Kidney tubule cell (primary cell): ENCODE data around the gene DHRS3.
A peak's percentile ranks its signal among the peaks of the same experiment; 100 is the strongest.
"Not testable (repeated sequence)": the region's sequence is repeated elsewhere in the genome, so short reads cannot be mapped to it uniquely, and the experiment has no call there.

Experiments used
- DNase-seq: peaks from one replicate; pipeline ENCODE4 v3.0.0-alpha.2; 2018; ENCODE audit warnings: low spot score

The DHRS3 gene

GRCh38 chr1:12573015-12573825 is 44.8 kb downstream of the DHRS3 start:
- no peak for DNase-seq

GRCh38 chr1:12572522-12572921 is 45.5 kb downstream of the DHRS3 start:
- peak; percentile 20 for DNase-seq

- DNase-seq: no peak
These were observed 47.7 kb downstream of the DHRS3 start for GRCh38 chr1:12570291-12570690.

DNA sequence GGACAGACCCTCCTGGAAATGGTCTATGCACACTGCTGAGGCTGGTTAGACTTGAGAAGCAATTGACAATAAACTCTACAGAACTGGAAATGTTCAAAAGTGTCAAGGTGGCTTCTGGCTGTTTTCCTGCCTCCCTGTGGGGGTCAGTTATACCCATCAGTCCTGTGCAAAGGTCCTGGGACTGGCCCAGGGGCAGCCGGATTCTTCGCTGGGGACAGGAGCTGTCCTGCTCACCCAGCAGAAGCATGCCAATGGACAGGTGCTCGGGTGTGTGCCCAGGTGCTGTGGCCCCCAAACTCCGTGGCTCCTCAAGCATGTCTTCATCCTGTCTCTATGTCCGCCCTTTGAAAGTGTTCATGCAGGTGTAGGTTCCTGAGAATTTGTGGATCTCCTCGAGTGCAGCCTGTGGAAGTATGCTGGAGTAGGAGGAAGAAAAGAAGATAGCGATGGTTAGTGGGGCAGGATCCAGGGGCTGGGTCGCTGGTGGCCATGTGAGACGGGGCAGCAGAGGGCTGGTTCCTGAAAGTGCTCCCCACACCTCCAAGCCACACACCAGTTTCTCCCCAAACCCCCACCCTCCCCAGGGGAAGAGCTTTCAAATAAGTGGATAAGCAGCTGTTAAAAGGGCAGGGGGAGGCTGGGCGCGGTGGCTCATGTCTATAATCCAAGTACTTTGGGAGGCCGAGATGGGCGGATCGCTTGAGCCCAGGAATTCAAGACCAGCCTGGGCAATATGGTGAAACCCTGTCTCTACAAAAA is 49.8 kb downstream of the DHRS3 start:
- no peak for DNase-seq

- DNase-seq: no peak
These were observed 50.7 kb downstream of the DHRS3 start for GRCh38 chr1:12567288-12567819.

GRCh38 chr1:12566484-12567287 is 51.3 kb downstream of the DHRS3 start:
- DNase-seq: no peak

DNA sequence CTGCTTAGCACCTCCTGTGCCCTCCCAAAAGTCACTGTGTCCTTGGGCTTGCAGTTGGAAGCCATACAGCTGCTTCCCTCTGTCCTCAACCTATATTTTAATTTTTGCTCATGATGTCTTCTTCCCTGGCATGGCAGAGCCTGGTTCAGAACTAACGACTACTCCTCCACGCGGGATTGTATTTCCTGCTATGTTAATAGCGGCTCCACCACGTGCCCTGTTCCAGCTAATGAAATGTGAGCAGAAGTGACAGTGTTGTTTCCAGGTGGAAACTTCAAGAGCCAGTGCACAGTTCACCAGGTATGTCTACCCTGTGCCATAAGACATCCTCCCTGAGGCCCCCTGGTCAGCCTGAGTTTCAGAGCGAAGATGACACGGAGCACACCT is 52.1 kb downstream of the DHRS3 start:
- DNase-seq: no peak

DNA sequence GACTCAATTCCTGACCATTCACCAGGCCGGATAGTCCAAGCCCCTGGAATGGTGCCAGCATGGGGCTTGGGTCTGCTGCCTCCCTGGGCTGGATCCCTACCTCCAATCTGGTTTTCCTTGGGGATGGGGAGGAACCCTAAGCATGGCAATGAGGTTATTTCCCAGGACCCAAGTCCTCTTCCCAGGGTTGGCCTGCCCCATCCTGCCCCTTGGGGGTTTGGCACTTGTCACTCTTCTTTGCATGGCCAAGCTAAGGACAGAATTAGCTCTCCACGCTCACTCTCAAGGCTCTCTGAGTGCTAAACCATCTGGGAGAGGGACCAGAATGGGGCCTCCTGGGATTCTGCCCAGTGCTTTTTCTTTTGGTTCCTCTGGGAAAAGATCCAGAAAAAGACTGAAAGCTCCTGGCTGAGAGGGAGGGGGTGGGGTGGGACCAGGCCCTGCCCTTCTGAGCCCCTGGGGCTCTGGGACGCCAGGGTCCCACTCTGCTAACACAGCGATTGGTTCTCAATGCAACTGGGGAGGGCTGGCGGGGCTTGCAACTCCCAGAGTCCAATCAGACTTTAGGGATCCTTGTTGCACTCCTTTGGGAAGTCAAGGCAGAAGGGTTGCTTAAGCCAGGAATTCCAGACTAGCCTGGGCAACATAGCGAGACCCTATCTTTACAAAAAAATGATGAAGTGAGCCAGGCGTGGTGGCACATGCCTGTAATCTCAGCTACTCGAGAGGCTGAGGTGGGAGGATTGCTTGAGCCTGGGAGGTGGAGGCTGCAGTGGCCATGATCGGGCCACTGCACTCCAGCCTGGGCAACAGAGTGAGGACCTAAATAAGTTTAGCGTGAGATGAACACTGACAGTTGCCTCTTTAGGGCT is 52.7 kb downstream of the DHRS3 start:
- no peak for DNase-seq

DNA sequence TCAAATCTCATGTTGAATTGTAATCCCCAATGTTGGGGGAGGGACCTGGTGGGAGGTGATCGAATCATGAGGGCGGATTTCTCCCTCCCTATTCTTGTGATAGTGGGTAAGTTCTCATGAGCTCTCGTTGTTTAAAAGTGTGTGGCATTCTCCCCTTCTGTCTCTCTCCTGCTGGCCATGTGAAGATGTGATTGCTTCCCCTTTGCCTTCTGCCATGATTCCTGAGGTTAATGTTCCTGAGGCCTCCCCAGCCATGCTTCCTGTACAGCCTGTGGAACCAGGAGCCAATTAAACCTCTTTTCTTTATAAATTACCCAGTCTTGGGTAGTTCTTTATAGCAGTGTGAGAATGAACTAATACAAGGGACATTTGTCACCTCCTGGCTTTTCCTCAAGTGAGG is 53.8 kb downstream of the DHRS3 start:
- not testable (repeated sequence) for DNase-seq

- DNase-seq: no peak
These were observed 54.9 kb downstream of the DHRS3 start for GRCh38 chr1:12562955-12563576.

DNA sequence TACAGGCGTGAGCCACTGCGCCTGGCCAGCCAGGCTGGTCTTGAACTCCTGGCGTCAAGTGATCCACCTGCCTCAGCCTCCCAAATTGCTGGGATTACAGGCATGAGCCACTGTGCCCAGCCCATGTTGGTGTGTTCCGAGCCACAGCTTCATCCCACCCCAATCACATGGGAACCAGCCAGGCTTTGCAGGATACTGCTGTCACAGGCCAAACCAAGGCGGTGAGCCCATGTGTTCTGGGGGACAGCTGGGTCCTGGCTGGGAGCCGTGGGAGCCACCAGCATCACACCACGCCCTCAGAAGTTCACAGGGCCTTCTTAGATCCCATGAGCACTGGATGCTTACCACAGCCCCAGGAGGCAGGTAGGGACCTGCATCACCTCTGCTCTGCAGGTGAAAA is 56.9 kb downstream of the DHRS3 start:
- DNase-seq: no peak

DNA sequence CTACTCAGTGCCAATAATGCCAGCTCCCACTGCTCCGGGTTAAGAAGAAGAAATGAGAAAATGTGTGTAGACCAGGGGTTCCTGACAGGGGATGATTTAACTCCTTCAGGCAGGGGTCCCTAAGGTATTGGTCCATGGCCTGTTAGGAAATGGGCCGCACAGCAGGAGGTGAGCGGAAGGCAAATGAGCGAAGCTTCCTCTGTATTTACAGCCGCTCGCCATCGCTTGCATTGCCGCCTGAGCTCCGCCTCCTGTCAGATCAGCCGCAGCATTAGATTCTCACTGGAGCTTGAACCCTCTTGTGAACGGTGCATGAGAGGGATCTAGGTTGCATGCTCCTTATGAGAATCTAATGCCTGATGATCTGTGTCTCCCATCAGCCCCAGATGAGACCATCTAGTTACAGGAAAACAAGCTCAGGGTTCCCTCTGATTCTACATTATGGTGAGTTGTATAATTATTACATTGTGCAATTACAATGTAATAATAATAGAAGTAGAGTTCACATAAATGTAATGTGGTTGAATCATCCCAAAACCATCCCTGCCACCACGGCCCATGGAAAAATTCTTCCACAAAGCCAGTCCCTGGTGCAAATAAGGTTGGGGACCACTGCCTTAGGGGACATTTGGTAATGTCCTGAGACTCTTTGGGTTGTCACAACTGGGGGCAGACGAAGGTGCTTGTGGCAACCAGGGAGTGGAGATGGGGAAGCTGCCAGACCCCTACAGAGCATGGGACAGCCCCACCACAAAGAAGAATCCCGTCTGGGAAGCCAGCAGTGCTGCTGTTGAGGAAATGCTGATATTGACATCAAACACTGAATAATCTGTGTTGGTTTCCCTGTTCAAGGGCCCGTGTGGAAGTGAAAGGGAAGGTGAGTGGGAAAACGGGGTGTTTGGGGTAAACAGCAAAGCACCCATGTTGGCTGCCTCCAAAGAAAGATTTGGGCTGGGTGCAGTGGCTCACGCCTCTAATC is 60.8 kb downstream of the DHRS3 start:
- DNase-seq: no peak

DNA sequence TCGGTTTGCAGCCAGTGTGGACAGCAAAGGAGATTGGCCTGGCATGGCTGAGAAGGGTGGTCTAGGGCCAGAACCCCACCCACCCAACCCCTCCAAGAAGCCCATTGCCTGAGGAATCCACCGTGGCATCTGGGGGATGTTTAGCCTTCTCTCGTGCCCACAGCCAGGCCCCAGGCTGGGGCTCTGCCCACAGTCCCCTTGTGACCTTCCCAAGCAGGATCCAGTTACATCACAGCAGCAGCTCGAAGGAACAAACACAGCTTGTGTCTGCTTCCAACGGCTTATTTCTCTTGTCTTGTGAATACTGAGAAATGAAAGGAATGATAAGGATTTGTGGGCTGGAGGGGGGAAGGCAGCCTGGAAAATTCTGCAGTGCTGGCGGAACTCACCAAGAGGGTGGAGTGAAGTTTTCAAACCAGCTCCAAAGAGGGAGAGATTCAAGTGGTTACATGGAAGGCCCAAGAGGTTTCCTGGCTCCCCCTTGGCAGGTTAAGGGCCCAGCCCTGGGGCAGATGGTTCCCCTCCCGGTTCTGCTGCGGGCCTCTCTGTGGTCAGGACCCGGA is 61.6 kb downstream of the DHRS3 start:
- no peak for DNase-seq

DNA sequence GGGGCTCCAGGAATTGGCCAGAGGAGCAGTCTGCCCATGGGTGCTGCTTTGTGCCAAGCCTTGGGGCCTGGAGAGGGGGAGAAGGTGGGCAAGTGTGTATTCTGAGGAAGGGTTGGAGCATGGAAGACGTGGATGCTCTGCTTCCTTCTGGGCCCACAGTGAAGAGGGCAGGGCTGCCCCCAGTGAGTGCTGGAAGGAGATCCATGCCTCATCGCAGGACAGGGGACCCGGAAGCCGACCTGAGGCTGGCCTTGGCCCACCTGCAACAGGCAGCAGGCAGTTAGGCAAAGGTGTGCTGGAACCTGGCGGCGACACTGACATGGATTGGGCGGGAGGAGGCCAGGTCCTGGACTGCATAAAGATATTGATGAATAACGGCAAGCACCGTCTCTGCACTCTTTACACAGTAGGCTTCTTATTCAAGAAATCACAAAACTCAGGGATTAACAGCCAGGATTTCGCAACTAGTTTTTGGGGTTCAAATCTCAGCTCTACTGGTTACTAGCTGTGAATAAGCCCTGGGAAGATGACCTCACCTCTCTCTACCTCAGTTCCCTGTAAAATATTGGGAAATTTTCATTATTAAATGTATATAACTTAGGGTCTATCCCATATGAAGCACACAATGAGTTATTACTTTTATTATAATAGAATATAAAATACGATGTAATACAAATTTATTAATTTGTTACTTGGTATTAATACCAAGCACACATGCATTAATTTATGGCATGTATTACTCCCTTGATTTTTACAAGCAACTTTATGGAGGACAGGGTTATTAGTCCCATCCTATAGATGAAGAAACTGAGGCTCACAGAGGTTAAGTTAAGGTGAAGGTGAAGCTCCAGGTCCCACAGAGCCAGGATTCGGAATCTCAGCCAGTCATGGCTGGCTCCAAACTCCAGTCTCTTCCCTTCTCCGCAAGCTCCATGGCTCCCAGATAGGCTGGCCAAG is 62.3 kb downstream of the DHRS3 start:
- DNase-seq: no peak

GRCh38 chr1:12554521-12555305 is 63.3 kb downstream of the DHRS3 start:
- DNase-seq: no peak

DNA sequence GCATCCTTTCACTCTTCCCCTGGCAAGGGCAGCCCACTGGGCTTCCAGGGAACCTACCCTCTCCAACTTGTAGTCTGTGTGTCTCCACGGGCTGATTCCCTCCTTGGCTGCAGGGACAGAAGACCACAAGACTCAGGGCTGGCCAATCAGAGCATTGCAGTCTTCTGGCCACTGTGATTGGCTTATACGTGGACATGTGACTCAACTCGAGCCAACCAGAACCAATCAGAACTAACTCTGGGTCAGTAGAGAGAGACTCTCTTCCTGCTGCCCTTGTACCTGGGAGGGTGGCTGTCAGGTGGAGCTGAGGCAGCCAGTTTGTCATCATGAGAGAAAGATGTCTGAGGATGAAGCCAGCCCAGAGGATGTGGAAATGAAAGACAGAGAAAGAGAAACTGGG is 64.0 kb downstream of the DHRS3 start:
- no peak for DNase-seq
